ENCODE data around the gene MON1A.

MON1A gene

GRCh38 chr3:49901366-49902339 lies 28.0 kb downstream of the MON1A start:
- Histone ChIP-seq H3K27ac (ENCODE audit: low read depth, low read length) (no peak overlapping the region), H3K9me3 (ENCODE audit: low read length) (no peaks in the 10 kb centered on the region), H3K4me3 (ENCODE audit: low read depth in 1 of 2, low read length in 2 of 2) (no peak overlapping the region), H3K36me3 (ENCODE audit: insufficient read depth, low read length) (no peaks in the 10 kb centered on the region), H3K4me1 (ENCODE audit: insufficient read depth, low read length) (peaks cover 21% of the 10 kb centered on the region), H3K27me3 (ENCODE audit: control insufficient read depth in 1 of 2, insufficient read depth in 2 of 2, low read length in 2 of 2) (no peaks in the 10 kb centered on the region), H3K9ac (ENCODE audit: low read length) (no peak overlapping the region)

GRCh38 chr3:49900491-49901153 lies 29.0 kb downstream of the MON1A start:
- H3K9ac ChIP-seq (ENCODE audit: low read length), result no peak overlapping the region

GRCh38 chr3:49899815-49900214 lies 29.8 kb downstream of the MON1A start:
- no peak overlapping the region for H3K4me3 ChIP-seq (ENCODE audit: low read depth in 1 of 2, low read length in 2 of 2)
- H3K9ac ChIP-seq (ENCODE audit: low read length), result no peak overlapping the region
- no peak overlapping the region for H3K27ac ChIP-seq (ENCODE audit: low read depth, low read length)
- H3K36me3 ChIP-seq (ENCODE audit: insufficient read depth, low read length), result no peaks in the 10 kb centered on the region
- peaks cover 15% of the 10 kb centered on the region for H3K4me1 ChIP-seq (ENCODE audit: insufficient read depth, low read length)
- H3K27me3 ChIP-seq (ENCODE audit: control insufficient read depth in 1 of 2, insufficient read depth in 2 of 2, low read length in 2 of 2), result no peaks in the 10 kb centered on the region
- no peaks in the 10 kb centered on the region for H3K9me3 ChIP-seq (ENCODE audit: low read length)

More at GRCh38 chr3:49900491-49901153, 29.0 kb downstream of the MON1A start:
- Histone ChIP-seq H3K4me1 (ENCODE audit: insufficient read depth, low read length) (peaks cover 15% of the 10 kb centered on the region), H3K36me3 (ENCODE audit: insufficient read depth, low read length) (no peaks in the 10 kb centered on the region), H3K27ac (ENCODE audit: low read depth, low read length) (no peak overlapping the region), H3K27me3 (ENCODE audit: control insufficient read depth in 1 of 2, insufficient read depth in 2 of 2, low read length in 2 of 2) (no peaks in the 10 kb centered on the region), H3K9me3 (ENCODE audit: low read length) (no peaks in the 10 kb centered on the region), H3K4me3 (ENCODE audit: low read depth in 1 of 2, low read length in 2 of 2) (no peak overlapping the region)

GRCh38 chr3:49898991-49899390 lies 30.6 kb downstream of the MON1A start:
- no peak overlapping the region for H3K4me3 ChIP-seq (ENCODE audit: low read depth in 1 of 2, low read length in 2 of 2)

GRCh38 chr3:49896345-49896744 lies 33.3 kb downstream of the MON1A start:
- Histone ChIP-seq H3K27me3 (ENCODE audit: control insufficient read depth in 1 of 2, insufficient read depth in 2 of 2, low read length in 2 of 2) (no peaks in the 10 kb centered on the region), H3K9ac (ENCODE audit: low read length) (no peak overlapping the region), H3K27ac (ENCODE audit: low read depth, low read length) (no peak overlapping the region), H3K9me3 (ENCODE audit: low read length) (no peaks in the 10 kb centered on the region), H3K36me3 (ENCODE audit: insufficient read depth, low read length) (no peaks in the 10 kb centered on the region), H3K4me1 (ENCODE audit: insufficient read depth, low read length) (peaks cover 7% of the 10 kb centered on the region), H3K4me3 (ENCODE audit: low read depth in 1 of 2, low read length in 2 of 2) (no peak overlapping the region)

More at GRCh38 chr3:49898991-49899390, 30.6 kb downstream of the MON1A start:
- Histone ChIP-seq H3K27me3 (ENCODE audit: control insufficient read depth in 1 of 2, insufficient read depth in 2 of 2, low read length in 2 of 2) (no peaks in the 10 kb centered on the region), H3K9me3 (ENCODE audit: low read length) (no peaks in the 10 kb centered on the region), H3K27ac (ENCODE audit: low read depth, low read length) (no peak overlapping the region), H3K36me3 (ENCODE audit: insufficient read depth, low read length) (no peaks in the 10 kb centered on the region), H3K4me1 (ENCODE audit: insufficient read depth, low read length) (peaks cover 15% of the 10 kb centered on the region), H3K9ac (ENCODE audit: low read length) (no peak overlapping the region)

- Histone ChIP-seq H3K4me1 (ENCODE audit: insufficient read depth, low read length) (peaks cover 1% of the 10 kb centered on the region), H3K27me3 (ENCODE audit: control insufficient read depth in 1 of 2, insufficient read depth in 2 of 2, low read length in 2 of 2) (no peaks in the 10 kb centered on the region), H3K4me3 (ENCODE audit: low read depth in 1 of 2, low read length in 2 of 2) (no peak overlapping the region), H3K9me3 (ENCODE audit: low read length) (no peaks in the 10 kb centered on the region), H3K36me3 (ENCODE audit: insufficient read depth, low read length) (no peaks in the 10 kb centered on the region), H3K27ac (ENCODE audit: low read depth, low read length) (no peak overlapping the region), H3K9ac (ENCODE audit: low read length) (no peak overlapping the region)
Measured at GRCh38 chr3:49895791-49896190, 33.8 kb downstream of the MON1A start.

- Histone ChIP-seq H3K27ac (ENCODE audit: low read depth, low read length) (no peak overlapping the region), H3K9me3 (ENCODE audit: low read length) (no peaks in the 10 kb centered on the region), H3K27me3 (ENCODE audit: control insufficient read depth in 1 of 2, insufficient read depth in 2 of 2, low read length in 2 of 2) (no peaks in the 10 kb centered on the region), H3K4me3 (ENCODE audit: low read depth in 1 of 2, low read length in 2 of 2) (no peak overlapping the region), H3K36me3 (ENCODE audit: insufficient read depth, low read length) (no peaks in the 10 kb centered on the region), H3K4me1 (ENCODE audit: insufficient read depth, low read length) (no peaks in the 10 kb centered on the region), H3K9ac (ENCODE audit: low read length) (no peak overlapping the region)
Measured at GRCh38 chr3:49889296-49889695, 40.3 kb downstream of the MON1A start.

GRCh38 chr3:49886922-49887265 lies 42.7 kb downstream of the MON1A start:
- H3K9me3 ChIP-seq (ENCODE audit: low read length), result no peaks in the 10 kb centered on the region
- no peaks in the 10 kb centered on the region for H3K4me1 ChIP-seq (ENCODE audit: insufficient read depth, low read length)
- H3K27ac ChIP-seq (ENCODE audit: low read depth, low read length), result no peak overlapping the region
- H3K9ac ChIP-seq (ENCODE audit: low read length), result no peak overlapping the region
- no peaks in the 10 kb centered on the region for H3K36me3 ChIP-seq (ENCODE audit: insufficient read depth, low read length)
- no peak overlapping the region for H3K4me3 ChIP-seq (ENCODE audit: low read depth in 1 of 2, low read length in 2 of 2)
- no peaks in the 10 kb centered on the region for H3K27me3 ChIP-seq (ENCODE audit: control insufficient read depth in 1 of 2, insufficient read depth in 2 of 2, low read length in 2 of 2)

GRCh38 chr3:49883998-49884397 lies 45.6 kb downstream of the MON1A start:
- Histone ChIP-seq H3K9ac (ENCODE audit: low read length) (no peak overlapping the region), H3K4me3 (ENCODE audit: low read depth in 1 of 2, low read length in 2 of 2) (no peak overlapping the region), H3K9me3 (ENCODE audit: low read length) (no peaks in the 10 kb centered on the region), H3K36me3 (ENCODE audit: insufficient read depth, low read length) (no peaks in the 10 kb centered on the region), H3K4me1 (ENCODE audit: insufficient read depth, low read length) (no peaks in the 10 kb centered on the region), H3K27me3 (ENCODE audit: control insufficient read depth in 1 of 2, insufficient read depth in 2 of 2, low read length in 2 of 2) (no peaks in the 10 kb centered on the region), H3K27ac (ENCODE audit: low read depth, low read length) (no peak overlapping the region)

- no peak overlapping the region for H3K4me3 ChIP-seq (ENCODE audit: low read depth in 1 of 2, low read length in 2 of 2)
- no peaks in the 10 kb centered on the region for H3K9me3 ChIP-seq (ENCODE audit: low read length)
- H3K27me3 ChIP-seq (ENCODE audit: control insufficient read depth in 1 of 2, insufficient read depth in 2 of 2, low read length in 2 of 2), result no peaks in the 10 kb centered on the region
- H3K9ac ChIP-seq (ENCODE audit: low read length), result no peak overlapping the region
- H3K4me1 ChIP-seq (ENCODE audit: insufficient read depth, low read length), result no peaks in the 10 kb centered on the region
- H3K27ac ChIP-seq (ENCODE audit: low read depth, low read length), result no peak overlapping the region
- no peaks in the 10 kb centered on the region for H3K36me3 ChIP-seq (ENCODE audit: insufficient read depth, low read length)
Measured at GRCh38 chr3:49882166-49882565, 47.4 kb downstream of the MON1A start.

GRCh38 chr3:49880581-49881315 lies 48.9 kb downstream of the MON1A start:
- H3K4me3 ChIP-seq (ENCODE audit: low read depth in 1 of 2, low read length in 2 of 2), result no peak overlapping the region
- H3K27ac ChIP-seq (ENCODE audit: low read depth, low read length), result no peak overlapping the region
- no peaks in the 10 kb centered on the region for H3K36me3 ChIP-seq (ENCODE audit: insufficient read depth, low read length)
- H3K9me3 ChIP-seq (ENCODE audit: low read length), result no peaks in the 10 kb centered on the region
- no peaks in the 10 kb centered on the region for H3K4me1 ChIP-seq (ENCODE audit: insufficient read depth, low read length)
- H3K27me3 ChIP-seq (ENCODE audit: control insufficient read depth in 1 of 2, insufficient read depth in 2 of 2, low read length in 2 of 2), result no peaks in the 10 kb centered on the region
- no peak overlapping the region for H3K9ac ChIP-seq (ENCODE audit: low read length)

Measured in muscle layer of colon (tissue), 2 donors.